ENCODE data around the gene LRG1.

LRG1 gene

GRCh38 chr19:4586245-4586644, 46.4 kb upstream of the LRG1 start:
- H3K36me3 ChIP-seq (ENCODE audit: control insufficient read depth in 2 of 2, insufficient read depth in 1 of 2, low read length in 2 of 2): no peaks in the 10 kb centered on the region
- TF ChIP-seq PBX3 (CRISPR knock-in tag; IDR thresholded peaks at IDR 0.05): no peak
- TF ChIP-seq ZSCAN5A (tag by site-specific recombination; IDR thresholded peaks at IDR 0.05): no peak
- TF ChIP-seq ZNF561 (tag by site-specific recombination; IDR thresholded peaks at IDR 0.05; ENCODE audit: borderline replicate concordance): no peak
- TF ChIP-seq ZNF214 (tag by site-specific recombination; IDR thresholded peaks at IDR 0.05; ENCODE audit: borderline replicate concordance): no peak
- no peak for TF ChIP-seq SP7 (tag by site-specific recombination; IDR thresholded peaks at IDR 0.05)
- TF ChIP-seq ZNF433 (tag by site-specific recombination; IDR thresholded peaks at IDR 0.05; ENCODE audit: low read depth): no peak
- no peak for TF ChIP-seq ZNF449 (tag by site-specific recombination; IDR thresholded peaks at IDR 0.05)
- TF ChIP-seq RBAK (tag by site-specific recombination; IDR thresholded peaks at IDR 0.05): no peak
- no peak for TF ChIP-seq IKZF3 (tag by site-specific recombination; IDR thresholded peaks at IDR 0.05)
- no peak for TF ChIP-seq ZNF621 (tag by site-specific recombination; IDR thresholded peaks at IDR 0.05)
- TF ChIP-seq ZNF600 (tag by site-specific recombination; IDR thresholded peaks at IDR 0.05): no peak
- no peak for TF ChIP-seq ZFP69B (tag by site-specific recombination; IDR thresholded peaks at IDR 0.05)
- TF ChIP-seq ZNF350 (tag by site-specific recombination; IDR thresholded peaks at IDR 0.05): no peak
- ChIA-PET POLR2A (no interaction called here), CTCF (interaction anchor here (0.6 to 4.3 kb wide), 6 partner anchors 10 to 50 kb away, joined by 3 to 20 read pairs (median 6); no protein-coding TSS in a partner anchor)
- no peak overlapping the region for H3K27ac ChIP-seq (ENCODE audit: extremely low read depth, low read depth, low read length)
- no peaks in the 10 kb centered on the region for H3K4me1 ChIP-seq (ENCODE audit: control insufficient read depth, insufficient read depth, low read length)
- H3K9me3 ChIP-seq (ENCODE audit: control insufficient read depth, insufficient read depth, low read depth, low read length): no peaks in the 10 kb centered on the region
- H3K4me3 ChIP-seq (ENCODE audit: low read depth, low read length): no peak overlapping the region

GRCh38 chr19:4585556-4585955, 45.7 kb upstream of the LRG1 start:
- Histone ChIP-seq H3K36me3 (ENCODE audit: control insufficient read depth in 2 of 2, insufficient read depth in 1 of 2, low read length in 2 of 2) (no peaks in the 10 kb centered on the region), H3K9me3 (ENCODE audit: control insufficient read depth, insufficient read depth, low read depth, low read length) (no peaks in the 10 kb centered on the region), H3K4me3 (ENCODE audit: low read depth, low read length) (no peak overlapping the region), H3K27ac (ENCODE audit: extremely low read depth, low read depth, low read length) (no peak overlapping the region), H3K4me1 (ENCODE audit: control insufficient read depth, insufficient read depth, low read length) (no peaks in the 10 kb centered on the region)
- CTCF ChIA-PET: interaction anchor here (0.6 to 4.3 kb wide), 6 partner anchors 10 to 354 kb away, joined by 3 to 20 read pairs (median 6); no protein-coding TSS in a partner anchor
- TF ChIP-seq ZNF37A (tag by site-specific recombination; IDR thresholded peaks at IDR 0.05) (no peak), ZNF302 (tag by site-specific recombination; IDR thresholded peaks at IDR 0.05; ENCODE audit: low read depth) (no peak), ZNF549 (tag by site-specific recombination; IDR thresholded peaks at IDR 0.05) (no peak), ZNF629 (tag by site-specific recombination; IDR thresholded peaks at IDR 0.05) (no peak), ZFP41 (tag by site-specific recombination; IDR thresholded peaks at IDR 0.05; ENCODE audit: borderline replicate concordance) (no peak), RBAK (tag by site-specific recombination; IDR thresholded peaks at IDR 0.05) (no peak), ZNF585B (tag by site-specific recombination; IDR thresholded peaks at IDR 0.05) (no peak)
- POLR2A ChIA-PET: interaction anchor here (1.7 kb wide), 1 partner anchor 9 kb away, joined by 10 read pairs; no protein-coding TSS in a partner anchor
